GM20000 (cell line): Measurements from ENCODE around the gene TJP3.

Source experiments
- DNase-seq: peaks from one replicate; pipeline ENCODE4 v3.0.0; 2012; ENCODE audit warnings: low spot score
- CTCF ChIP-seq: IDR thresholded peaks from 2 replicates; pipeline ENCODE4 v1.5.1; 2012; ENCODE audit warnings: mild to moderate bottlenecking, control low read depth; ENCODE audit errors: extremely low read depth, missing control alignments

Gene TJP3

GRCh38 chr19:3690551-3691371, 17.4 kb upstream of the TJP3 start:
- no peak for TF ChIP-seq CTCF
- DNase-seq, result no peak

- TF ChIP-seq CTCF, result no peak
- DNase-seq, result no peak
Observed at GRCh38 chr19:3691372-3691716, 16.8 kb upstream of the TJP3 start.

GRCh38 chr19:3691726-3692125, 16.5 kb upstream of the TJP3 start:
- no peak for DNase-seq
- TF ChIP-seq CTCF, result no peak

GRCh38 chr19:3692141-3693024, 15.8 kb upstream of the TJP3 start:
- DNase-seq, result peak; percentile 71
- peak; percentile 60 for TF ChIP-seq CTCF

GRCh38 chr19:3693025-3693925, 14.9 kb upstream of the TJP3 start:
- TF ChIP-seq CTCF, result no peak

GRCh38 chr19:3694361-3695123, 13.6 kb upstream of the TJP3 start:
- TF ChIP-seq CTCF, result no peak
- DNase-seq, result no peak

More at GRCh38 chr19:3693025-3693925, 14.9 kb upstream of the TJP3 start:
- DNase-seq, result no peak
